Tibial nerve (tissue), 4 donors: ENCODE results near the gene MAGI1.

Experiments
- EP300 ChIP-seq, 2 donors: sonication (generic); formaldehyde crosslinking; IDR thresholded peaks; one replicate each; pipeline ENCODE4 v1.6.1; 2017; ENCODE audit warnings: antibody characterized with exemption in 2 of 2, mild to moderate bottlenecking in 1 of 2
- POLR2A ChIP-seq, 2 donors: fragments of 450-650 bp; IDR thresholded peaks; one replicate each; pipeline ENCODE4 v1.6.1; 2017; ENCODE audit warnings: antibody characterized with exemption in 2 of 2, mild to moderate bottlenecking in 2 of 2, moderate library complexity in 2 of 2
- TF ChIP-seq, protein P1 (sequence below), 5 experiments: fragments of 200-600 bp in 3 of 5; fragments of 450-650 bp in 2 of 5; sonication (generic) in 3 of 5; IDR thresholded peaks; one replicate each; pipeline ENCODE4 v1.5.1; 2016 to 2019; ENCODE audit warnings: antibody characterized with exemption in 5 of 5, mild to moderate bottlenecking in 3 of 5, moderate library complexity in 2 of 5

DNA sequence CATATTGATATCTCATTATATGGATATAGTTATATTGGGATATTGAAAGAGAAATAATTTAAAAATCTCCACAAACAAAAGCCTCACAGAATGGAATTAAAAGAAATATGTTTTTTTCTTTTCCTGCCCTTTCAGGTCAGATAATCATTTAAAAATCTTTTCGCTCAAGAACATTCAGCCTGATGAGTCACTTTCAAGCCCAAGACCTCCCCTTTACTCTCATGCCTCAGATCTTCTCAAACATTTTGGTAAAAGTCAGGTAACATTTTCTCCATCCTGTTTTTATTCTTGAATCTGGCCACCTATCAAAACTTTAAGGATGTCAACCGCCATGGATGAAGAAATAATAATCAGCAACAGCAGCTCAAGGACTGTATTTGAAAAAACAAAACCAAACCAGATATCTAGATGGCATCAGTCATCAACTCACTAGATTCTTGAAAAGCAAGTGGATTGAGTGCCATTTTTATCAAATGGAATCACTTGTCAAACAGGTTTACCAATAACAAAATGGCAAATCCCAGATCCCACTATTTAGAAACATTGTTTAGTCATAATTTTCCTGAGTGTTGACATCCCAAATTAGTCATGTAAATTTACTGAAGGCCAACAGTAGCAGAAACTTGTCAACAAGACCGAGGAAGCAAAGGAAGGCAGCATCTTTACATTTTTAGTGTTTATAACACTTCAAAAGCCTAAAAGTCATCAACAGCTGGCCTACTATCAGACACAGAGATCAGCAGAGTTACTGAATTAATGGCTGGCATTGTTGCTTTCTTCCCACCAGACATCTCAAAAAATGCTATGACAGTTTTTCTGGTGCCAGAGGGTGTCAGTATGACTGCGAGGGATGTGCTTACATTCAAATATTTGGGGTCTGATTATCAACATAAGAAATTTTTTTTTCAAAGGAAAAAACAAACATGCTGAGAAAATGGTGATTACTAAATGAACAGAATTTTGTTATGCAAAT lies 444.7 kb downstream of the MAGI1 start:
- no peak for TF ChIP-seq EP300 (IDR thresholded peaks at IDR 0.05)
- TF ChIP-seq, protein P1, sequence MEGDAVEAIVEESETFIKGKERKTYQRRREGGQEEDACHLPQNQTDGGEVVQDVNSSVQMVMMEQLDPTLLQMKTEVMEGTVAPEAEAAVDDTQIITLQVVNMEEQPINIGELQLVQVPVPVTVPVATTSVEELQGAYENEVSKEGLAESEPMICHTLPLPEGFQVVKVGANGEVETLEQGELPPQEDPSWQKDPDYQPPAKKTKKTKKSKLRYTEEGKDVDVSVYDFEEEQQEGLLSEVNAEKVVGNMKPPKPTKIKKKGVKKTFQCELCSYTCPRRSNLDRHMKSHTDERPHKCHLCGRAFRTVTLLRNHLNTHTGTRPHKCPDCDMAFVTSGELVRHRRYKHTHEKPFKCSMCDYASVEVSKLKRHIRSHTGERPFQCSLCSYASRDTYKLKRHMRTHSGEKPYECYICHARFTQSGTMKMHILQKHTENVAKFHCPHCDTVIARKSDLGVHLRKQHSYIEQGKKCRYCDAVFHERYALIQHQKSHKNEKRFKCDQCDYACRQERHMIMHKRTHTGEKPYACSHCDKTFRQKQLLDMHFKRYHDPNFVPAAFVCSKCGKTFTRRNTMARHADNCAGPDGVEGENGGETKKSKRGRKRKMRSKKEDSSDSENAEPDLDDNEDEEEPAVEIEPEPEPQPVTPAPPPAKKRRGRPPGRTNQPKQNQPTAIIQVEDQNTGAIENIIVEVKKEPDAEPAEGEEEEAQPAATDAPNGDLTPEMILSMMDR (IDR thresholded peaks at IDR 0.05) = no peak
- no peak for TF ChIP-seq POLR2A (IDR thresholded peaks at IDR 0.05)
